A549 (cell line): ENCODE results near the gene RHOBTB1. TPM values are rescaled to one million over a fixed set of nuclear protein-coding genes. Genes with fewer than 3 reads are reported as not detected.

Experiments used
- ATAC-seq, 2 experiments: fragments of 200-7000 bp in 1 of 2; fragments of >200 bp in 1 of 2; cut with Nextera tagmentation in 1 of 2; cut with Tn5 transposase in 1 of 2; 3 replicates each; pipeline versions ENCODE4 v1.8.0 to v1.9.1; 2018 to 2020; ENCODE audit warnings: mild to moderate bottlenecking in 1 of 2, moderate library complexity in 1 of 2
- CTCF ChIA-PET: fragments of 300-600 bp; sonication (Branson Sonifier 250); formaldehyde crosslinking; extraction: SDS; loops from one replicate; lab custom pipeline; 2021; ENCODE audit warnings: antibody characterized with exemption, inconsistent platforms; lab: Yijun Ruan, JAX
- POLR2A ChIA-PET: fragments of 350-600 bp; formaldehyde crosslinking; extraction: SDS; loops from one replicate; lab custom pipeline; 2021; ENCODE audit warnings: antibody characterized with exemption, inconsistent platforms; lab: Yijun Ruan, JAX
- DNase-seq, 2 experiments: peaks; one replicate each; pipeline versions ENCODE4 v3.0.0 to v3.0.0-alpha.2; 2011 to 2016; ENCODE audit warnings: low read depth in 1 of 2, low spot score in 1 of 2
- FAIRE-seq: peaks from 2 replicates; lab custom pipeline; 2011; peaks lifted over from hg19 to GRCh38; lab: Jason Lieb, UNC
- H3K27ac ChIP-seq, 2 experiments: fragments of >200 bp; sonication (Bioruptor Twin); formaldehyde crosslinking; 3 replicates each; pipeline ENCODE4 v1.5.1; 2016 to 2017
- H3K4me1 ChIP-seq: fragments of >200 bp; sonication (Bioruptor Twin); formaldehyde crosslinking; 3 replicates; pipeline ENCODE4 v1.6.1; 2016
- H3K4me2 ChIP-seq: fragments of >200 bp; sonication (Bioruptor Twin); formaldehyde crosslinking; 3 replicates; pipeline ENCODE4 v1.6.1; 2016
- H3K4me3 ChIP-seq: fragments of >200 bp; sonication (Bioruptor Twin); formaldehyde crosslinking; 3 replicates; pipeline ENCODE4 v1.5.1; 2016
- H3K9me3 ChIP-seq: fragments of >200 bp; sonication (Bioruptor Twin); formaldehyde crosslinking; 3 replicates; pipeline ENCODE4 v1.6.1; 2016
- BCL3 ChIP-seq: fragments of >200 bp; sonication (Bioruptor Twin); formaldehyde crosslinking; IDR thresholded peaks from 3 replicates; pipeline ENCODE4 v1.6.1; 2016
- CBX2 ChIP-seq: fragments of 200-600 bp; sonication (generic); IDR thresholded peaks from 2 replicates; pipeline ENCODE4 v1.6.1; 2016; ENCODE audit warnings: low read depth, mild to moderate bottlenecking, borderline replicate concordance
- CBX8 ChIP-seq: fragments of 200-600 bp; sonication (generic); IDR thresholded peaks from 2 replicates; pipeline ENCODE4 v1.6.1; 2016
- CHD4 ChIP-seq: fragments of 200-600 bp; sonication (generic); IDR thresholded peaks from 2 replicates; pipeline ENCODE4 v1.6.1; 2016; ENCODE audit warnings: antibody characterized with exemption, mild to moderate bottlenecking, borderline replicate concordance
- CTCF ChIP-seq: fragments of >200 bp; sonication (Bioruptor Twin); formaldehyde crosslinking; IDR thresholded peaks from 3 replicates; pipeline ENCODE4 v1.5.1; 2016
- E2F6 ChIP-seq: IDR thresholded peaks from 2 replicates; pipeline ENCODE4 v1.6.1; 2012; ENCODE audit warnings: low read depth, borderline replicate concordance
- EHF ChIP-seq: fragments of 250-450 bp; sonication (Bioruptor Pico); IDR thresholded peaks from 2 replicates; pipeline ENCODE4 v1.5.0; 2020; ENCODE audit warnings: mild to moderate bottlenecking
- EHMT2 ChIP-seq: fragments of 200-600 bp; sonication (generic); IDR thresholded peaks from 2 replicates; pipeline ENCODE4 v1.6.1; 2016; ENCODE audit warnings: antibody characterized with exemption, low read depth, mild to moderate bottlenecking, moderate library complexity
- EP300 ChIP-seq, 2 experiments: fragments of >200 bp; sonication (Bioruptor Twin); formaldehyde crosslinking; IDR thresholded peaks; 2 replicates in 1 of 2; 3 replicates in 1 of 2; pipeline ENCODE4 v1.6.1; 2016 to 2017
- GATA3 ChIP-seq: IDR thresholded peaks from 2 replicates; pipeline ENCODE4 v1.6.1; 2012; ENCODE audit warnings: borderline replicate concordance
- HDAC2 ChIP-seq: fragments of 200-600 bp; sonication (generic); IDR thresholded peaks from 2 replicates; pipeline ENCODE4 v1.6.1; 2016
- HOXB13 ChIP-seq: fragments of 250-450 bp; sonication (Bioruptor Pico); IDR thresholded peaks from 2 replicates; pipeline ENCODE4 v1.5.0; 2020; ENCODE audit warnings: low read depth, mild to moderate bottlenecking, moderate library complexity
- KDM1A ChIP-seq: fragments of 200-600 bp; sonication (generic); IDR thresholded peaks from 2 replicates; pipeline ENCODE4 v1.6.1; 2016; ENCODE audit warnings: low read depth, mild to moderate bottlenecking
- NFE2L2 ChIP-seq: fragments of 150-350 bp; conservative IDR thresholded peaks from 2 replicates; pipeline ENCODE4 v1.6.1; 2014; ENCODE audit warnings: low read length
- NPAS2 ChIP-seq: fragments of 250-450 bp; sonication (Bioruptor Pico); IDR thresholded peaks from 2 replicates; pipeline ENCODE4 v1.8.0; 2022; ENCODE audit warnings: mild to moderate bottlenecking, moderate library complexity, borderline replicate concordance
- NR3C1 ChIP-seq: fragments of >200 bp; sonication (Bioruptor Twin); formaldehyde crosslinking; IDR thresholded peaks from 3 replicates; pipeline ENCODE4 v1.6.1; 2017
- PBX3 ChIP-seq: IDR thresholded peaks from 2 replicates; pipeline ENCODE4 v1.6.1; 2012
- RARB ChIP-seq: fragments of 250-450 bp; sonication (Bioruptor Pico); IDR thresholded peaks from 2 replicates; pipeline ENCODE4 v1.8.0; 2021; ENCODE audit warnings: mild to moderate bottlenecking, moderate library complexity
- SMC3 ChIP-seq: fragments of >200 bp; sonication (Bioruptor Twin); formaldehyde crosslinking; IDR thresholded peaks from 3 replicates; pipeline ENCODE4 v1.6.1; 2018; ENCODE audit warnings: inconsistent platforms
- TP53 ChIP-seq: fragments of 250-450 bp; sonication (Bioruptor Pico); IDR thresholded peaks from 2 replicates; pipeline ENCODE4 v1.5.0; 2021; ENCODE audit warnings: mild to moderate bottlenecking, moderate library complexity
- USF2 ChIP-seq: fragments of 450-650 bp; IDR thresholded peaks from 2 replicates; pipeline ENCODE4 v1.6.1; 2014; ENCODE audit warnings: antibody characterized with exemption
- ZFP36 ChIP-seq: fragments of 450-650 bp; IDR thresholded peaks from 2 replicates; pipeline ENCODE4 v1.6.1; 2014; ENCODE audit warnings: borderline replicate concordance; ENCODE audit not compliant: partially characterized antibody
- ZNF302 ChIP-seq: fragments of 250-450 bp; sonication (Bioruptor Pico); IDR thresholded peaks from 2 replicates; pipeline ENCODE4 v1.9.0; 2021; ENCODE audit warnings: inconsistent platforms, mild to moderate bottlenecking, moderate library complexity
- WGBS: methylation state at CpG from one replicate; pipeline ENCODE4 v1.1.6; 2017; ENCODE audit errors: missing lambda C conversion rate; 5-methylcytosine and 5-hydroxymethylcytosine counted together
- polyA plus RNA-seq, 4 experiments: library from polyadenylated mRNA; depleted of rRNA in 3 of 4; stranded (reverse); fragments of >200 nt; fragmentation: RNase III in 1 of 4; extraction: RNeasy Plus Mini Kit Qiagen cat#74134 plus additional on column Dnase treatment in 1 of 4; gene quantifications; 2 replicates in 3 of 4; 3 replicates in 1 of 4; pipeline ENCODE4 v1.2.3, GENCODE V29; 2011 to 2017

The RHOBTB1 gene
- polyA plus RNA-seq, 2 of the 4 experiments (the other 2 are of a cell fraction), result 6.6 to 24.7 TPM

GRCh38 chr10:60870416-60870728, 73.6 kb downstream of the RHOBTB1 start:
- Histone ChIP-seq H3K27ac (no peak overlapping the region), H3K4me2 (no peak overlapping the region), H3K9me3 (no peaks in the 10 kb centered on the region), H3K4me1 (no peaks in the 10 kb centered on the region), H3K4me3 (no peak overlapping the region)
- ChIA-PET POLR2A (no interaction called here), CTCF (interaction anchor here (1.3 kb wide), 1 partner anchor 13 kb away, joined by 4 read pairs; no protein-coding TSS in a partner anchor)
- DNase-seq (no peak), ATAC-seq (peak in 1 of 2 experiments; percentile 49; a peak in 1 of 6 replicates), FAIRE-seq (no peak)
- WGBS, result 94% methylated on average over 2 of the region's 2 CpGs
- TF ChIP-seq USF2 (no peak), CTCF (peak; percentile 27; the same call in 2 of the 3 replicates), PBX3 (no peak), SMC3 (0 out of 3 replicates have a peak, but pooled peaks have one; percentile 18), E2F6 (no peak), EHF (CRISPR knock-in tag) (no peak), CBX2 (no peak), ZFP36 (no peak), NFE2L2 (no peak), GATA3 (no peak), KDM1A (no peak), NR3C1 (no peak), BCL3 (no peak)

- no peak for ATAC-seq
- Histone ChIP-seq H3K4me1 (no peaks in the 10 kb centered on the region), H3K9me3 (no peaks in the 10 kb centered on the region), H3K27ac (no peak overlapping the region), H3K4me3 (no peak overlapping the region)
- CTCF ChIA-PET, result interaction anchor here (0.6 to 1.3 kb wide), 3 partner anchors 9 to 301 kb away, joined by 3 to 4 read pairs (median 3); no protein-coding TSS in a partner anchor
- POLR2A ChIA-PET, result no interaction called here
- TF ChIP-seq CBX2 (no peak), CBX8 (no peak), EHF (CRISPR knock-in tag) (no peak), EP300 (IDR thresholded peaks at IDR 0.05) (no peak), HOXB13 (CRISPR knock-in tag) (no peak), BCL3 (no peak), RARB (no peak), HDAC2 (no peak), CHD4 (no peak), EHMT2 (no peak), TP53 (CRISPR knock-in tag) (no peak), NPAS2 (CRISPR knock-in tag) (no peak), ZNF302 (CRISPR knock-in tag) (no peak)
- TF ChIP-seq, all 56 proteins: peak for 0
- no peak overlapping the region for H3K4me2 ChIP-seq
- WGBS, result 93% methylated on average over 6 of the region's 6 CpGs
- FAIRE-seq (no peak), DNase-seq (no peak)
Observed at GRCh38 chr10:60869652-60870415, 74.2 kb downstream of the RHOBTB1 start.
